B cell (primary cell): ENCODE measurements around the gene SRRM5.

Source experiments
- CTCF ChIP-seq: fragments of 200-600 bp; IDR thresholded peaks from one replicate; pipeline ENCODE4 v1.8.0; 2022; ENCODE audit warnings: antibody characterized with exemption, mild to moderate bottlenecking
- EZH2 ChIP-seq: IDR thresholded peaks from 2 replicates; pipeline ENCODE4 v1.6.1; 2012; ENCODE audit warnings: borderline replicate concordance, low read depth, mild to moderate bottlenecking, moderate library complexity, low read length; ENCODE audit not compliant: insufficient read depth, poor library complexity, severe bottlenecking

GRCh38 chr19:43563816-43564457 lies 48.0 kb upstream of the SRRM5 start:
- TF ChIP-seq EZH2 (no peak), CTCF (no peak)
